NCI-H510A treated with DMSO at 0.1 percent for 48 hours (cell line): ENCODE results near the gene PDSS1.

Experiments used
- DNase-seq: peaks from one replicate; lab custom pipeline; 2025; lab: John Stamatoyannopoulos, UW

The PDSS1 gene

GRCh38 chr10:26699631-26700030 is 2.1 kb downstream of the PDSS1 start:
- no peak for DNase-seq

DNA sequence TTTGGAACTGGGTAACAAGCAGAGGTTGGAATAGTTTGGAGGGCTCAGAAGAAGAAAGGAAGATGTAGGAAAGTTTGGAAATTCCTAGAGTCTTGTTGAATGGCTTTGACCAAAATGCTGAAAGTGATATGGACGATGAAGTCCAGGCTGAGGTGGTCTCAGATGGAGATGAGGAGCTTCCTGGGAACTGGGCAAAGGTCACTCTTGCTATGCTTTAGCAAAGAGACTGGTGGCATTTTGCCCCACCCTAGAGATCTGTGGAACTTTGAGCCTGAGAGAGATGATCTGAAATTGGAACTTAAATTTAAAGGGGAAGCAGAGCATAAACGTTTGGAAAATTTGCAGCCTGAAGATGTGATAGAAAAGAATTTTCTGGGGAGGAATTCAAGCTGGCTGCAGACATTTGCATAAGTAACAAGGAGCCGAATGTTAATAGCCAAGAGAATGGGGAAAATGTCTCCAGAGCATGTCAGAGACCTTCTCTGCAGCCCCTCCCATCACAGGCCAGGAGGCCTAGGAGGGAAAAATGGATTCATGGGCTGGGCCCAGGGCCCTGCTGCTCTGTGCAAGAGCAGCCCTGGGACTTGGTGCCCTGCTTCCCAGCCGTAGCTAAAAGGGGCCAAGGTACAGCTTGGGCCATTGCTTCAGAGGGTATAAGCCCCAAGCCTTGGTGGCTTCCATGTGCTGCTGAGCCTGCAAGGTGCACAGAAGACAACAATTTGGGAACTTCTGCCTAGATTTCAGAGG is 3.6 kb downstream of the PDSS1 start:
- DNase-seq = no peak

DNA sequence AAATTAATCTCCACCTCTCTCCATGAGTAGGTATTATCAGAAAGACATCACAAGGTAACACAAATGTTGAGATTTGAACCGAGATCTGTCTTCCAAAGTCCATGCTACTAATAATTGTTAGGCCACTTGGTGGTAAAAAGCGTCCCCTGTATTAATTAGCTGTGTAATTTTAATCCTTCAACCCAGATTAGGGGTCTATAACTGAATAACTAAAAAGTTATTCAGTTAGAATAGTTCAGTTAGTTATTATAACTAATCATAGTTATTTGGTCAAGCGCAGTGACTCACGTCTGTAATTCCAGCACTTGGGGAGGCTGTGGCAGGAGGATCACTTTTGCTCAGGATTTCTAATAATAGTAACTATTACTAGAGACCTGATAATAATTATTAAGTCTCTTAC is 5.6 kb downstream of the PDSS1 start:
- no peak for DNase-seq

- DNase-seq = no peak
Measured at GRCh38 chr10:26703974-26704373, 6.5 kb downstream of the PDSS1 start.

GRCh38 chr10:26706206-26706605 is 8.7 kb downstream of the PDSS1 start:
- no peak for DNase-seq

- DNase-seq = no peak
Measured at GRCh38 chr10:26706936-26707335, 9.4 kb downstream of the PDSS1 start.

DNA sequence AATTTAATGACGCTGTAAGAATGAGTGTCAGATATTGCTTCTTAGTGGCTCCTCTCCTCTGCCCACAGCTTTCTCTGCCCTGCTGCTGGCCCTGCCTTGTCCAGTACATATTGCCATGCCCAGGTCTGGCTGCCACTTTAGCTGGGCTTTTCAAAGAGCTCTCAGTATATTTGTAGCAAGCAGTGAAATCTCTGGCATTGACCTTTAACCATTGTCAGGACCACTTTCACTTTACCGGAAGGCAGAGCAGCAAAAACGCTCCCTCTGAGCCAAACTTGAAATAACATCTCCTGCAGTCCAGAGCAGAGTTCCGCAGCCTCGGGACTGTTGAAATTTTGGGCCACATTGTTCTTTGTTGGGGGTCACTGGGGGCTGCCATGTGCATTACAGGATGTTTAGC is 13.8 kb downstream of the PDSS1 start:
- DNase-seq = no peak

GRCh38 chr10:26714415-26715136 is 17.1 kb downstream of the PDSS1 start:
- DNase-seq = no peak

GRCh38 chr10:26715137-26715487 is 17.6 kb downstream of the PDSS1 start:
- DNase-seq = no peak

- no peak for DNase-seq
Measured at GRCh38 chr10:26717476-26717875, 20.0 kb downstream of the PDSS1 start.

DNA sequence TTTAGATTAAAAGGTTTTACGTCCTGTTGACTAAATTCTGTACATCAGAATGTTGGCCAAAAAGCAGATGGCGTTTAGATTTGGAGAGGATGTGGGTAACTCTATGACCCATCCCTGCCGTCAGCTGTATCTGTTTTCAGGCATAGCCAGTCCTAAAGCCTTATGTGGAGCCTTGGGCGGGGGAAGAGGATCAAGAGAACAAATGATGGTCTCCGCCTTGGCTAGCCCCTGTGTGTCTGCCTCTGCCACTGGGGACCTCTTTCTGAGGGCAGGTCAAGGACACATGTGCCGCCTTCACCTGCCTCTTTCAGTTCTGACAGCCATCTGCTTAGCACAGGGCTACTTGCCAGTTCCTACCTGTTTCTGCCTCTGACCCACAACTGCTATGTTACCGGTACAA is 24.1 kb downstream of the PDSS1 start:
- no peak for DNase-seq

GRCh38 chr10:26723016-26723415 is 25.5 kb downstream of the PDSS1 start:
- no peak for DNase-seq

GRCh38 chr10:26725837-26726727 is 28.6 kb downstream of the PDSS1 start:
- DNase-seq = peak; percentile 33

- DNase-seq = no peak
Measured at GRCh38 chr10:26727005-26727404, 29.5 kb downstream of the PDSS1 start.

DNA sequence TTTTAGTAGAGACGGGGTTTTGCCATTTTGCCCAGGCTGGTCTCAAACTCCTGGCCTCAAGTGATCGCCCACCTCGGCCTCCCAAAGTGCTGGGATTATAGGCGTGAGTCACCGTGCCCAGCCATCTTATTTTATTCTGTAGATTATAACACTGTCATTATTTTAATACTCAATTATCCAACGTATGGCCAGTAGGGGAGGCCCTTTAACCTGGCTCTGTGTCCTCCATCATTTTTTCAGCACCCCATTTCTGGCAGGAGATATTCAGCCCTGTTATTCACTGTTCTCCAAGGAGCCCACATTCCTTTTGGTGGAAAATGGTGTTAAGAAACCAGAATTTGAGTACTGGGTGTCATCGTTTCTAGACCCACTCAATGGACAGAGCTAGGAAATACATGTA is 31.5 kb downstream of the PDSS1 start:
- no peak for DNase-seq

- DNase-seq = no peak
Measured at GRCh38 chr10:26729395-26729794, 31.9 kb downstream of the PDSS1 start.

DNA sequence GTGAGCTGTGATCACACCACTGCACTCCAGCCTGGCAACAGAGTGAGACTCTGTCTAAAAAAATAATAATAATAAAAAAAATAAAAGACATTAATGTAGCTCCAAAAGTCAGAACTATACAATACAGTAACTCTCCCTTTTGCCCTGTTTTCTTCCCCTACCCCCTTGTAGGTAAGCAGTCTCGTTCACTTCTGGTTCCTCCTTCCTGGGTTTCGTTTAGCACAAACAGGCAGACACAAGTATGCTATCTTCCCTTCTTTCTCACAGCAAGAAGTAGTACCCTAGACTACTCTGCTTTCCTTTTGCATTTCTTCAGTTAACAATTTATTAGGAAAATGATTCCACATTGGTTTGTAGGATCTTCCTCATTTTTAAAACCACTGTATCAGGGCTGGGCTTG is 33.1 kb downstream of the PDSS1 start:
- DNase-seq = no peak

DNA sequence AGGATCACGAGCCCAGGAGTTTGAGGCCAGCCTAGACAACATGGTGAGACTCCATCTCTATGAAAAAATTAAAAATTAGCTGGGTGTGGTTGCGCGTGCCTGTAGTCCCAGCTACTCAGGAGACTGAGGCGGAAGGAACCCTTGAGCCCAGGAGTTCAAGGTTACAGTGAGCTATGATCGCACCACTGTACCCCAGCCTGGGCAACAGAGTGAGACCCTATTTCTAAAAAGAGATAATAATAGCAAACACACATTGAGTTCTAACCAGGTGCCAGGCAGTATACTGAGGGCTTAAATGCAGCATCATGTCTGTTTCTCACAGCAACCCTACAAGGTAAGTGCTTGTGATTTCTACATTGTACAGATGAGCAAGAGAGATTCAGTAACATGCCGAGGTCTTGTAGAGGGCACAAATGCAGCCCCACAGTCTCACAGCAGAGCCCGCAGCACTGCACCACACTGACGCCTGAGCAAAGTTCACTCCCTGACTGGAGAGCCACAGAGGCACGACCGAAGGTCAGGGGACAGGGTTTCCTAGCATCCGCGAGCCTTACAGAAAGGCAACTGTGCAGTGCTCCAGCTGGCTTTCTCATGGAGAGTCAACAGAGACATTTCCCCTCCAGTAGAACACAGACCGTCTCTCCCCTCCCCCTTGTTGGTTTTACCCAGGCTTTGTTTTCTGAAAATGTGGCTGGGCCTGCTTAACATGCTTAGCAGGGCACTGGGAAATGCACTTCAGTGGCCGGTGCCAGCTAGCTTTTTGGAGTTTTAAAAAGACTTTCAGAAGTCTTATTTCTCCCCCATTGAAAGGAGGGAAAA is 36.5 kb downstream of the PDSS1 start:
- DNase-seq = peak; percentile 4

DNA sequence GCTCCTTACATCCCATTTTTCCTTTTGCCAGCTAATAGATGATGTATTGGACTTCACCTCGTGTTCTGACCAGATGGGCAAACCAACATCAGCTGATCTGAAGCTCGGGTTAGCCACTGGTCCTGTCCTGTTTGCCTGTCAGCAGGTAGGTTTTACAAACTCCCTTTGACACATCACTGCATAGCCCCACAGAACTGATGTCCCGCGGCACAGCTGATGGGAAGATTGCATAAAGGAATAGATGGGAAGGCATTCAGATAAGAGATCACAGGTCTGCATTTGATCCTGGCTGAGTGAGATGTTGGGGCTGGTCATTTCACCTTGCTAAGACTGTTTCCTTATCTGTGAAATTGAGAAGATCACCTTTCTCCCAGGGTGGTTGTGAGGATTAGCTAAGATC is 37.9 kb downstream of the PDSS1 start:
- DNase-seq = no peak

- DNase-seq = no peak
Measured at GRCh38 chr10:26737730-26738129, 40.2 kb downstream of the PDSS1 start.

GRCh38 chr10:26738301-26738911 is 40.9 kb downstream of the PDSS1 start:
- no peak for DNase-seq
